Stimulated activated CD4-positive, alpha-beta T cell treated with anti-CD3 and anti-CD28 coated beads, Interleukin-1b, Interleukin-23, amount 100 ng/mL, for 4 hours (primary cell): ENCODE results near the gene GSDME.
"Not testable (repeated sequence)": the region's sequence is repeated elsewhere in the genome, so short reads cannot be mapped to it uniquely, and the experiment has no call there.

Experiments used
- DNase-seq, 2 donors: peaks; one replicate each; pipeline ENCODE4 v3.0.0-alpha.2; 2020; ENCODE audit warnings: low read depth in 2 of 2

GSDME gene

GRCh38 chr7:24757353-24758275, at the start of gene GSDME:
GSDME (minus strand) TSS chr7:24757464; CDS start chr7:24749774, 7,690 bp downstream.
- DNase-seq = peak in 1 of 2 donors; percentile 45

DNA sequence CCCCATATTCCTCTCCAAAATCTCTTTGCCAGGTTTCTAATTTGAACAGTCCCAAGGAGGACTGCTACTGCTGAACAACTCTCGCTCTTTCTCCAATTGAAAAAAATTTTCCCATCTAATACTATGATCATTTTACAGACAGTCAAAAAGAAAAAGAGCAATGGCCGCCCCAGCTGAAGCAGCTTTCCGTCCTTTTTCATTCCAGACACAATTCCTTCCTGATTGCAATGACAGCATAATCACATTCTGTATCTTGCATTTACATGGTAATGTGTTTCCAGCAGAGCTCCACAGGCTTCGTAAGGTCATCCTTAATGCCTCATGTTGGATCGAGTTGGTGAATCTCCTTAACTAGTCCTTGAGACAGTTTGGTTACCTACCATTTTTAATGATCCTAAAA, 45.0 kb upstream of the GSDME start:
- DNase-seq = no peak

- no peak for DNase-seq
Measured at GRCh38 chr7:24801883-24802282, 44.6 kb upstream of the GSDME start.

DNA sequence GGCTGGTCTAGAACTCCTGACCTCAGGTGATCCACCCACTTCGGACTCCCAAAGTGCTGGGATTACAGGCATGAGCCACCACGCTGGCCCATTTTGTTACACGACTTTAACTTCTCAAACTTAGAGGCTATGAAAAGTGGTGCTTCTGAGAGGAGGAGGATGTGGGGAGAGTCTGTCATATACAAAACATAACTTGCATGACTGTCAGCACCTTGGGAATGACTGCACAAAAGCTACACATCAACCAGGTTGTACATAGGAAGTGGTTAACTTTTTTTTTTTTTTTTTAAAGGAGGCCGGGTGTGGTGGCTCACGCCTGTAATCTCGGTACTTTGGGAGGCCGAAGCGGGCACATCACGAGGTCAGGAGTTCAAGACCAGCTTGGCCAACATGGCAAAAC, 43.4 kb upstream of the GSDME start:
- DNase-seq = no peak

- no peak for DNase-seq
Measured at GRCh38 chr7:24800073-24800472, 42.8 kb upstream of the GSDME start.

- no peak for DNase-seq
Measured at GRCh38 chr7:24799506-24799905, 42.2 kb upstream of the GSDME start.

DNA sequence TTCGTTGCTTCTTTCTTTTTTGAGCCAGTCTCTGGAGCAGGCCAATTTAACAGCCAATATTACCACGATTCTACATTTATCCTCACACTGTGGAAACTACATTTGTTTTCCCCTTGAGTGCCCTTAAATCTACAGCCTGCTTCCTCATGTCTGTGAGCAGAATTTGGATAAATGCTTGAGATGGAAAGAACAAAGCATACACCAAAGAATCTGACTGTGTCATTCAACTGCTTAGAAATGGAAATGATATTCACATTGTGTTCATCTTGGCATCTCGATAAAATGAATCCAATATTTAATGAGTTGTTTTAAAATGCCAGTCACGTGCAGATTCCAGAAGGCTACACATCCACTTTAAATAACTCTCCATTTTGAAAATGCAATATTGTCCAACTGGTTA, 41.0 kb upstream of the GSDME start:
- DNase-seq = no peak

GRCh38 chr7:24797270-24797669, 40.0 kb upstream of the GSDME start:
- no peak for DNase-seq

- DNase-seq = no peak
Measured at GRCh38 chr7:24795407-24795767, 38.1 kb upstream of the GSDME start.

DNA sequence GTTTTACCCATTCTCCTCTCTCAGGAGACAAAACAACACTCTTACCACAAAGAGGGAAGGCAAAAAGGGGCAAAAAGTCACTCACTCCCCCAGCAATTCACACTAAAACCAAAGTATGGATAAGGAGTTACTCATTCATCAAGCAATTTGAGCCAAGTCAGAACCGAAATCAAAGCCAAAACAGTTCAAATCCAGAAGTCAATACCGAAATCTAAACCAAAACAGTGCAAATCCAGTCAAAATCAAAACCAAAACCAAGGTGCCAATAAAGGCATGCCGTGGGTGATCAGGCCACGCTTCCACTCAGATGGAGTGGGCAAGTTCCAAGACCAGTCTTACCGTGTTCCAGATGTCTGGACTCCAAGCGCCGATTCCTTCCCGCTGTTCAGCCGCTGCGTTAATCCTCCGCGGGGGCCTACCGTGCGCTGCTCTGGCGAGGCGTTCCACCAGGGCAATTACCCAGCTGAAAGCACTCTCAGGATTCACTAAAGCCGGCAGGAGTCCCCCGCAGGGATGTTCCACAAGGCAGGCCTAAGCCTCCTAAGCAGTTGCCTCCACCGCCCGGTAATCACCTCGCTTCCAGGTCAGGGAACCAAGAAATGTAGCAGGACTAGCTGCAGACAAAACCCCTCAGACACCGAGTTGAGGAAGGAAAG, 37.6 kb upstream of the GSDME start:
- DNase-seq = not testable (repeated sequence)

- no peak for DNase-seq
Measured at GRCh38 chr7:24793982-24794648, 36.9 kb upstream of the GSDME start.

- no peak for DNase-seq
Measured at GRCh38 chr7:24788961-24789576, 31.8 kb upstream of the GSDME start.

DNA sequence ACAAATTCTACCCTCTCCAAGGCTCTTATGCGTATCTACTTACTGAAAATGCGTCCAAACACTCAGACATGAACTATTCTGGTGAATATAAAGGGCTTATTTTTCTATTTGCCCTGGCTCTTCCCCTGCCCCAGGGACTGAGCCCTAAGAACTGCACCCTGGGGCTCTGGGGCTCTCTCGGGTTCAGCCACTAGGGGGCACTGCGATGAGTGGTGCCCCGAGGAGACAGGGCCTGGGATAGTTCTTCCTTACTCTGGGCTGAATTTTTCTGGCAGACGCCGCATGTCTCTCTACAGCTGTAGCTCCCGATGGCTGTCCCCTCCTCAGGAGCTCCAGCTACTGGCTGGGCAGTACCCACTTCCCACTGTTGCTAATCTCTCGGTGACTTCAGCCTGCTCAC, 30.8 kb upstream of the GSDME start:
- no peak for DNase-seq

GRCh38 chr7:24786941-24787340, 29.7 kb upstream of the GSDME start:
- DNase-seq = no peak

- no peak for DNase-seq
Measured at GRCh38 chr7:24786306-24786705, 29.0 kb upstream of the GSDME start.

- no peak for DNase-seq
Measured at GRCh38 chr7:24784277-24784676, 27.0 kb upstream of the GSDME start.

DNA sequence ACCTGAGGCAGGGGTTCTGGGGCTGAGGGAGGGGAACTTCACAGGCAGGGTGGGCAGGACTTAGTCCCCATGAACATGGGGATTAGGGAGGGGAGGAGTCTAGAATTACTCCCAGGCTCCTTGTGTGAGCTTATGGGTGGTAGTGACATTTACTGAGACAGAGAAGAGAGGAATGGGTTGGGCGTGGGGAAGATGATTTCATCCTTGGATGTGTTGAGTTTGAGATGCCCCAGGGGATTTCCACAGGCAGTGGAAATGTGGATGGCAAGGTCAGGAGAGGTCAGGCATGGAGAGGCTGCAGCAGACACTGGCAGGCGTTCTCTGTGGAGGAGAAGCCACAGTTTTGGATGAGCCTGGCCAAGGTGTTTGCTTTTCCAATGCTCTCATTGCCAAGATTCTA, 26.4 kb upstream of the GSDME start:
- DNase-seq = no peak

DNA sequence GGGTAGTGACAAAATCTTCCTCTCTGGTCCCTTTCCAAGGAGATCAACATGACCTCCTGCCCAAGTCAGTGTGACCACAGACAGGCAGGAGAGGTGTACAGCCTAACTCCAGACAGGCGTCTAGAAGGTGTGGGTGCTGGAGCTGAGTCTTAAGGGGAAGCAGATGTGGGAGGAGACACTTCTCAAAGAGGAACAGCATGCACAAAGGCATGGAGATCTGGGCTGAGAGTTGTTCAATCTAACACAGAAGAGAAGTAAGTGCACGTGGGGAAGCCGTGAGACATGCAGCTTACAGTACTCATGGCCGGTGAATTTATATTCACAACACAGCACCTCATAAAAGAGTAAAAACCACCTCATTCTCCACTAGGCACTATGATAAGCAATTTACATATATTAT, 23.8 kb upstream of the GSDME start:
- DNase-seq = no peak

GRCh38 chr7:24779283-24779655, 22.0 kb upstream of the GSDME start:
- no peak for DNase-seq

DNA sequence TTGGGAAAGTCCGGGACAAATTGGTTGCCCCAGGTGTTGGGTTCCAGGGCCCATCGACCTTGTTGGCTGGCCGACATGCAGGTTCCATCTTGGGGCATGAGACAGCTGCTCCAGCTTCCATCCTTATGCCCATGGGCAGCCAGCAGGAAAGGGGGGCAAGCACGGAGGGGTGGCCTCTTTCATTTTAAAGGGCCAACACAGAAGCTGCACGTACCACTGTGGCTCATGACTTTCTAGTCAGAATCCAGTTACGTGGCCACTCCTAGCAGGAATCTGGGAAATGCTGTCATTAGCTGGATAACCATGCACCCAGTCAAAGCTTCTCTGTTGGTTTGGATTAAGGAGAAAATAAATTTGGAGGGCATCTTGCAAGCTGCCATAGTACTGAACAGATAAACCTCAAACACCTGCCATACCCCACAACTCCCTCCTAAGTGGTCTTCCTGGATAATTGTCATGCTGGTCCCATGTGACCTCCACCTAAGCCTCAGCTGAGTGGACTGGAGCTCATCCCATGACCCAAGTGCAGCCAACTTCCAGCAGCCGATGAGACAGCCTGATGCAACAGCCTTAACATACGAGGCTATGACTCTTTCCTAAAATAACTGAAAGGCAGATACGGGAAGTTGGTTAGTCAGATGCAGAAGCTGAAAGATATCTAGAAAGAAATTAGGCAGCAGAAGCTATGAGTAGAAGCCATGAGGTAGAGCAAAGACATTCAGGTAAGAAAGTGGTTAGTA, 21.4 kb upstream of the GSDME start:
- DNase-seq = no peak

GRCh38 chr7:24777806-24778205, 20.5 kb upstream of the GSDME start:
- DNase-seq = no peak

DNA sequence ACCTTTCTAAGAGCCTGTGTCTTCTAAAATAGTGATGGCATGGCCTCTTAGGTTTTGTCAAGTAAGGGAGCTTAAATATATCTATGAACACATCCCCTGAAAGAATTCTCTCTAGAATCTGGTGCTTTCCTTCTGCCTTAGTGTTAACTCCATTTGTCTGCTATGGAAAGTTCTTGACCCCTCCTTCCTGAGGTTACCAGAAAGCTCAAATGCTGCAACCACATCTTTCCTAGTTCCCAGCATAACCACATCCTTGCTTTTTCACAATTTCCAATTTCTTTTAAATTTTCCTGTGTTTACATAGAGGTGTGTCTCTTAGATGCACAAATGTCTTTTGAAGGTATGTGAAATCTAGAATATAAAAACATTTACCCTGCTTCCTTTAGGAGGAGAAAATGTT, 16.4 kb upstream of the GSDME start:
- DNase-seq = no peak
